GM12892 (cell line): ENCODE results near the gene NSD1.

ENCODE experiments used
- POLR2A ChIP-seq: IDR thresholded peaks from 2 replicates; pipeline ENCODE4 v1.6.1; 2011; ENCODE audit warnings: low read depth, low read length, control low read depth
- POLR2AphosphoS5 ChIP-seq: IDR thresholded peaks from 2 replicates; pipeline ENCODE4 v1.6.1; 2011; ENCODE audit warnings: low read depth, low read length, control low read depth

DNA sequence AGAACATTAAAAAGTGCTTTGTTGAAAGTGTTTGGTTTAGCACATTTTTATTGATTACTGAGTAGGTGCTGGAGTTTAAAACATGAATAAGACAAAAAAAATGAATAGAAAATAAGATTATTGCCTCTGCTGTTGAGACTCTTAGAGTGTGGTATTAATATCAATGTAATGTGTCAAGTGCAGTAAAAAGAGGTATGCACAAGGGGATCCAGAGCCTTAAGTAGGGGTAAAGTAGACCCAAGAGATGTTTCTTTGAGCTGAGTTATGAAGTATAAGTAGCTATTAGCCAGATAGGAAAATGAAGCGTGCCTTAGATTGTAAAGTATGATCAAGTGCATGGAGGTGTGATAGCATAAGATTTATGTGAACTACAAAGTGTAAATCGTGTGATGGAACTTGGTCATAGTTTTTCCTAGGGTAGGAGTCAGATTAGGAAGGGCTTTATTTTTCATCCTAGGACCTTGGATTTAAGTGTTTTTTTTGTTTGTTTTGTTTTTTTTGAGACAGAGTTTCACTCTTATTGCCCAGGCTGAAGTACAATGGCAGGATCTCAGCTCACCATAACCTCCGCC lies 45.2 kb downstream of the NSD1 start:
- TF ChIP-seq POLR2A: no peak
- no peak for TF ChIP-seq POLR2AphosphoS5
